Cardiac muscle cell (in vitro differentiated cells and primary cell): Measurements from ENCODE around the gene CERS6. TPM values are rescaled to one million over a fixed set of nuclear protein-coding genes. Genes with fewer than 3 reads are reported as not detected.
A peak's percentile ranks its signal among the peaks of the same experiment; 100 is the strongest.

ENCODE experiments used
- DNase-seq, 2 donors: peaks; one replicate each; pipeline versions ENCODE4 v3.0.0 to v3.0.0-alpha.2; 2010 to 2017; ENCODE audit warnings: low read depth in 1 of 2, low spot score in 1 of 2
- H3K27ac ChIP-seq: fragments of 200-600 bp; sonication (generic); 2 replicates; pipeline ENCODE4 v1.5.1; 2016
- H3K27me3 ChIP-seq: fragments of 200-600 bp; sonication (generic); 2 replicates; pipeline ENCODE4 v1.6.0; 2016; ENCODE audit warnings: control low read depth
- H3K36me3 ChIP-seq: fragments of 200-600 bp; sonication (generic); 2 replicates; pipeline ENCODE4 v1.5.1; 2016; ENCODE audit warnings: control low read depth
- H3K4me1 ChIP-seq: fragments of 200-600 bp; sonication (generic); 2 replicates; pipeline ENCODE4 v1.8.1; 2017; ENCODE audit warnings: low read depth, mild to moderate bottlenecking, mixed run types
- H3K4me3 ChIP-seq: fragments of 200-600 bp; sonication (generic); 2 replicates; pipeline ENCODE4 v1.5.1; 2016; ENCODE audit warnings: mild to moderate bottlenecking
- H3K9me3 ChIP-seq: fragments of 200-600 bp; sonication (generic); 2 replicates; pipeline ENCODE4 v1.5.1; 2017; ENCODE audit warnings: low read depth, mild to moderate bottlenecking, control low read depth
- CTCF ChIP-seq: IDR thresholded peaks from 2 replicates; pipeline ENCODE4 v1.5.1; 2012; ENCODE audit warnings: low read depth, mild to moderate bottlenecking, low read length
- polyA plus RNA-seq: library from polyadenylated mRNA; unstranded; fragments of >200 nt; fragmentation: Nextera tagmentation; extraction: Ambion mirVana; gene quantifications from 2 replicates; pipeline ENCODE4 v1.2.1, GENCODE V29; 2016
- total RNA-seq: library from RNA; depleted of rRNA; stranded (reverse); fragments of >200 nt; gene quantifications from 2 replicates; pipeline ENCODE4 v1.2.3, GENCODE V29; 2016

Gene CERS6
- total and polyA plus RNA-seq, 2 experiments from 2014 or later = 17.1 to 26.6 TPM

- Histone ChIP-seq H3K4me1 (peaks cover 38% of the 10 kb centered on the region), H3K9me3 (no peaks in the 10 kb centered on the region)
Measured at GRCh38 chr2:168466190-168466737, 10.2 kb downstream of the CERS6 start.

GRCh38 chr2:168466834-168467565 is 10.9 kb downstream of the CERS6 start:
- Histone ChIP-seq H3K27me3 (no peaks in the 10 kb centered on the region), H3K9me3 (no peaks in the 10 kb centered on the region), H3K4me1 (peaks cover 45% of the 10 kb centered on the region), H3K27ac (peak overlapping the region; percentile 70), H3K4me3 (no peak overlapping the region), H3K36me3 (no peaks in the 10 kb centered on the region)
- TF ChIP-seq CTCF = no peak
- DNase-seq = no peak

More at GRCh38 chr2:168466190-168466737, 10.2 kb downstream of the CERS6 start:
- H3K36me3 ChIP-seq = no peaks in the 10 kb centered on the region
- no peak overlapping the region for H3K4me3 ChIP-seq
- no peak for DNase-seq
- H3K27ac ChIP-seq = peak overlapping the region; percentile 70
- TF ChIP-seq CTCF = no peak
- H3K27me3 ChIP-seq = no peaks in the 10 kb centered on the region

GRCh38 chr2:168467729-168468128 is 11.7 kb downstream of the CERS6 start:
- Histone ChIP-seq H3K4me3 (no peak overlapping the region), H3K9me3 (no peaks in the 10 kb centered on the region), H3K4me1 (peaks cover 48% of the 10 kb centered on the region)

GRCh38 chr2:168468354-168468753 is 12.3 kb downstream of the CERS6 start:
- no peaks in the 10 kb centered on the region for H3K27me3 ChIP-seq
- no peak overlapping the region for H3K4me3 ChIP-seq
- no peak for DNase-seq
- peaks cover 48% of the 10 kb centered on the region for H3K4me1 ChIP-seq
- H3K27ac ChIP-seq = no peak overlapping the region
- no peaks in the 10 kb centered on the region for H3K9me3 ChIP-seq
- no peaks in the 10 kb centered on the region for H3K36me3 ChIP-seq
- TF ChIP-seq CTCF = no peak

More at GRCh38 chr2:168467729-168468128, 11.7 kb downstream of the CERS6 start:
- Histone ChIP-seq H3K36me3 (no peaks in the 10 kb centered on the region), H3K27ac (no peak overlapping the region), H3K27me3 (no peaks in the 10 kb centered on the region)
- no peak for TF ChIP-seq CTCF
- no peak for DNase-seq

- H3K9me3 ChIP-seq = no peaks in the 10 kb centered on the region
- H3K4me1 ChIP-seq = peaks cover 48% of the 10 kb centered on the region
- no peaks in the 10 kb centered on the region for H3K27me3 ChIP-seq
- peak overlapping the region; percentile 89 for H3K27ac ChIP-seq
- TF ChIP-seq CTCF = no peak
- no peaks in the 10 kb centered on the region for H3K36me3 ChIP-seq
- no peak overlapping the region for H3K4me3 ChIP-seq
- DNase-seq = no peak
Measured at GRCh38 chr2:168469281-168469988, 13.4 kb downstream of the CERS6 start.
